ENCODE results near the gene TMEM208. TPM values are rescaled to one million over a fixed set of nuclear protein-coding genes. Genes with fewer than 3 reads are reported as not detected.

The TMEM208 gene
- total RNA-seq, 1 donor from 2014 or later: 12.5 TPM

DNA sequence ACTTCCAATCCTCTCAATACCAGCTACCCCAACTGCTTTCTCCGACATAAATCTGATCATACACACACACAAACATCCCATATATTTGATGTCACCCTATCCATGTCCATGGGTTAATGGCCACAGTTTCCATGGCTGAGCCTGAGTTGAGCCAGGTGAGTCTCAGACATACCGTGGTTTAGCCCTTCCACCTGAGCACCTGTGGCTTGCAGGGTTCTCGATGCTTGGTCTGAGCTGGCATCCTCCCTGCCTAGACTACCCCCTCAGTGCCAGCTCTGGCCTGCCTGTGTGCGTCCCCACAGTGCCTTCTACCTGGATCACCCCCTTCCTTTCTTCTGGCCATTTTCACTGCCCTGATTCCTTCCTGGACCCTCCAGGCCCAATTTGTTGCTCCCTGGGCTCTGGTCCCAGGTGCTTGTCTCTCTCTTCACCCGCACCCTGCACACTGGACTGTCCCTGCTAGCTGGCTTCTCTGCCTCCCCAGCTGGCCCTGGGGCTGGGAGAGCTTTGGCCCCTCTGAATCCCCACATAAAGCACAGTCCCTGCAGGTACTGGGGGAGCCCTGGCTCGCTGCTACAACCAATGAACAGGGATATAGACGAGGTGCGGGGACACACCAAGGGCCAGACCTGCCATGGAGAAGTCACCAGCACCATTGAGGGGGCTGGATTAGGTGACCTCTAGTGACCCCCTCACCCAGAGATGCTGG, 20.6 kb upstream of the TMEM208 start:
- no peak for ATAC-seq
- intact Hi-C loops (cut with DNase I): no loop called here

DNA sequence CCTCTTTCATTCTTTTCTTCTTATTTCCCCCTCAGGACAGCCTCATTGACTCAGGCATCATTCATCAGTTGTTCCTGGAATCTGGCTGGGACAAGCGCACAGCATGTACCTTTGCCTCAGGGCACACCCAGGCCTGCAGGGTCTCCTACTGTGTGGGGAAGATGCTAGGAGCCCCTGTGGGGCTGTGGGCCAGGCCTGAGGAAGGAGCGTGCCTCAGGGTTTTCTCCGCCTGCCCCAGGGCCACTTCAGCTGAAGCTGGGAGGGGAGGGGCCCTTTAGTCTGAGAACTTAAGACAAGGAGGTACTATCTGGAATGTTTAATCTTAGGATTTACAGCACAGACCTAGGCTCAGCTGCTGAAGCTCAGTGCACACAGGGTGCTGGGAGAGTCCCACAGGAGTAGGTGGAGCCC, 20.1 kb upstream of the TMEM208 start:
- intact Hi-C loops (cut with DNase I): no loop called here
- ATAC-seq (no peak), DNase-seq (ENCODE audit: missing footprints) (peak; percentile 40)

More for the DNA sequence above, 20.6 kb upstream of the TMEM208 start:
- DNase-seq (ENCODE audit: missing footprints): peak; percentile 47

DNA sequence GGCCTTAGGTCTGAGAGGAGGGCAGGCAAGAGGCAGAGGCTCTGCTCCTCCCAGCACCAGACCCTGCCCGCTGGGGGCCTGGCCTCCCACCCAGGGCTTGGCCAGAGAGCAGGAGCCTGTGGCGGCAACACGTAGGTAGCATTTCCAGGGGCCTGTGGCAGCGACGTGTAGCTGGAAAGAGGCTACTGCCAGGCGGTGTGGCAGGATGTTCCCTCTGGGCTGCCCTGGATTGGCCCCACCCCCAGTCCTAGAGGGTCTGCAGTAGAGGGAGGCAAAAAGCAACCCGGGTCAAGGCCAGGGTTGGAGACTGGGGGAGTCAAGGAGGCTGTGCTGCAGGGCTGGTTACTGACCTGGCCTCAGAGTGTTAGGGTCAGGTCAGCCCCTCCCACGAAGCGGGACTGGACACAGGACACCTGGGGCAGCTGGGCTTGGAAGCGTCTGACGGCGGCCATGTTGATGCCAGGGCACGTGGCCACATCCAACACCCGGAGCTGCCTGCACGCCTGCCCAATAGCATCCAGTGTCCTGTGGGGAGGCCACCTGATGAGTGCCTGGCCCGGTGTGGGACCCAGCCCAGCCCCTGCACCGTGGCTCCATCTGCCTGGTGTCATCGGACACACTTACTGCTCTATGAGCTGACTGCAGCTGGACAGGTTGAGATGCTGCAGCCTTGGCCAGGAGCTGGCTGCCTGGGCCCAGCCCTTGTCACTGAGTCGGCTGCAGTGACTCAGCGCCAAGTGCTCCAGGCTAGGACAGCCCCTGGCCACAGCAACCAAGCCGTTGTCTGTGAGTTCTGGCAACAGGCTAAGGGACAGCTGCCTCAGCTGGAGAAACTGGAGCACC, 19.5 kb upstream of the TMEM208 start:
- DNase-seq (ENCODE audit: missing footprints): peak; percentile 50
- intact Hi-C loops (cut with DNase I): no loop called here
- ATAC-seq: no peak

DNA sequence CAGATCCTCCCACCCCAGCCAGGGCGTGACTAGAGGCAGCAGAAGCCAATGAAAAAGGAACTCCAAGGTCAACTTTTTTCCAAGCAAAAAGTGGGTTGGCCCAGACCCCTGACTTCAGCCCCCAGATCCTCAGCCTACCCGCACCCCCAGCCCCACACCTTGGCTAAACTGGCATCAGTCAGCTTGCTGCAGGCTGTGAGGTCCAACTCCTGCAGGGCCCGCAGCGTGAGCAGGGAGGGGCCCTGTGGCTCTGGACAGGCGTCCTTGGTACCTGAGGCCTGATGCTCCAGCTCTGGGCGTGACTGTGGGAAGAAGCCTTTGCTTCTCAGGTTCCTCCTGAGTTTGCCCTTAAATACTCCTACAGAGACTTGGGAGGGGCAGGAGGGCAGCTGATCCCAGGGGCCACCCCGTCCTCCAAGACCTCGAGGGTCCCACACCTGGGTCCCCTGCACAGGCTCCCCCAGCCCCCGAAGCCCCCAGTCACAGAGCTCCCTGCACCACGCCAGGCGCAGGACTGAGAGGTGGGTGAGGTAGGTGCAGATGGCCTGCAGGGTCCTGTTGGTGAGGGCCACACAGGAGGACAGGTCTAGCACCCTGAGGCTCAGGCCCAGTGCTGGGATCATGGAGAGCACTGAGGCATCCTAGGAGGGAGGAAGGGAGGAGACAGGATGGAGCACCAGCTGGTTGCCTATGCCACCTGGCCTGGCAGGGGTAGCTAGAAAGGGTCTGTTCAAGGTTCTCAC, 18.6 kb upstream of the TMEM208 start:
- DNase-seq (ENCODE audit: missing footprints): no peak
- ATAC-seq: no peak

DNA sequence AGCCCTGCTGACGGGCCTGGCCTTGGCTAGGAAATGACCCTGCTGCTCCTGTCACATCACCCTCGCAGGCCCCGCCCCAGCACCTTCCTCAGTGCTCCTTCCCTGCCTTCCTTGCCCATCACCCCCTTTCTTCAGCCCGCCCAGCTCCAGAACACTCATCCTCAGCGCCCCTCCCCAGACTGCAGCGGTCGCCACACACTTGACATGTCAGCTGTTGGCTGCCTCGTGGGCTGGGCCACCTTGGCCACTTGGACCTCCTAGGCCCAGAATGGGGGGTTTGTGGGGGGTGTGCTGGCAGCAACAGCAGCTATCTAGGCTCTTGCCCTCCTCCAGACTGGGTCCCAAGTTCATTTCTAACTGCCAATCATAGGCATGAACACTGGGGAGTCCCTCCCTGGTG, 17.4 kb upstream of the TMEM208 start:
- DNase-seq (ENCODE audit: missing footprints) (no peak), ATAC-seq (no peak)
- intact Hi-C loops (cut with DNase I): no loop called here

More for the DNA sequence above, 18.6 kb upstream of the TMEM208 start:
- intact Hi-C loops (cut with DNase I): no loop called here

DNA sequence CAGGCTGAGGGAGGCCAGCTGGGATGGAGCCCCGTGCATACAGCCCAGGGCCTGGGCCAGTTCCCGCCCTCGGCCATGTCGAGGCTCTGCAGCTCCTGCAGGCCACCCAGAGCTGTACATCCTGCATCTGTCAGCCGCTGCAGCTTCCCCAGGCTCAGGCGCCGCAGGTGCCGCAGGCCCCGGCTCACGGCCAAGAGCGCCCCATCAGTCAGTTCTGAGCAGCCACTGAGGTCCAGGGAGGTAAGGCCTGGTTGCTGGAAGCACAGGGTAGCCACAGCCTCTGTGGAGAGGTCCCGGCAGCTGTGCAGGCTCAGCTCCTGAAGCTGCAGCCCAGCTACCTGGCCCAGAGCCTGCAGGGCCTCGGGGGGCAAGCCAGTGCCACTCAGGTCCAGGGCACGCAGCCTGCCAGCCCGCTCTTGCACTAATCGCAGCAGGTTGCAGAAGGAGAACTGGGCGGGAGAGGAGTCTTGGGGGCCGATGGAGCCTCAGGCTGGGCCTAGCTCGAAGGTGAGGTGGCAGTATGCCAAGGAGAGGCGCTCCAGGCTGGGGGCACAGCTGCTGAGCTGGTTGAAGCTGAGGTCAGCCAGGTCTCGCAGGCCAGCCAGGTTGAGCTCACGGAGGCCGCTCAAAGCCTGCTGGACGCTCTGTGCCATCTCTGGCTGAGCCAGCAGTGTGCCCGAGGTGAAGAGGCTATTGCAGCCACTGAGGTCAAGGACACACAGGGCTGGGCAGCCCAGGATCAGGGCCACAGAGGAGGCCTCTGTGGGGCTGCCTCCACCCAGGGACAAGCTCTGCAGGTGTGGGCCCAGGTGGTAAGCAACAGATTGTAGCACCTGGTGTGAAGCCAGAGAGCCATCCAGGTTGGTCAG, 16.6 kb upstream of the TMEM208 start:
- ATAC-seq: no peak
- intact Hi-C loops (cut with DNase I): no loop called here
- no peak for DNase-seq (ENCODE audit: missing footprints)

DNA sequence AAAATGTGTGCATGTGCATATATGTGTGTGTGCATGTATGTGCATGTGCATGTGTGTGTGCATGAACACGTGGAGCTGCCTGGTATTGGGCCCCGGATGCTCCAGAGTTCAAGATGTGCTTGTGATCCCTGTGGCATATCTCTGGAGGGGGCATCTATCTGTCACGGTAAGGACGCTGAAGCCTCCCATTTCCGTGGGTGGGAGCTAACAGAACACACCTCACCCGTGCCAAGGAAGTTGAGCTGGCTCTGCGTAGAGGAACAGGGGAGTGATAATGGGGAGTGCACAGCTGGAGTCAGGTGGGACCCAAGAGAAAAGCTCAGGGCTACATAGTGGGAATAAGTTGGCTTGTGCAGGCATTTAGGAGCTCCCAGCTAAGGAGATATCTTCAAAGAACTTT, 15.3 kb upstream of the TMEM208 start:
- intact Hi-C loops (cut with DNase I): no loop called here
- ATAC-seq (no peak), DNase-seq (ENCODE audit: missing footprints) (peak; percentile 6)

DNA sequence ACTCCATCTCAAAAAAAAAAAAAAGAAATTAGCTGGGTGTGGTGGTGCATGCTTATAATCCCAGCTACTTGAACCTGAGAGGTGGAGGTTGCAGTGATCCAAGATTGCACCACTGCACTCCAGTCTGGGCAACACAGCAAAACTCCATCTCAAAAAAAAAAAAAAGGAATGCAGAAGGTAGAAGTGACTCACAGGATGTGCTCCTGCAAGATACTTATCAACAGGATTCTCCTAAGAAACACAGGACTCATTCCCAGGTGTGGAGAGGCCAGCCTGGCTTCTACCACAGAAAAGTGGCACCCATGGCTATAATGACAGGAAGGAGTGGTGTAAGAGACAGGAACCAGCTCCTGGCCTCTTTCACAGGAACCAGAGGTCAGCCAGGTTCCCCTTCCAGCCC, 14.2 kb upstream of the TMEM208 start:
- no peak for ATAC-seq
- intact Hi-C loops (cut with DNase I): no loop called here
- peak; percentile 31 for DNase-seq (ENCODE audit: missing footprints)

DNA sequence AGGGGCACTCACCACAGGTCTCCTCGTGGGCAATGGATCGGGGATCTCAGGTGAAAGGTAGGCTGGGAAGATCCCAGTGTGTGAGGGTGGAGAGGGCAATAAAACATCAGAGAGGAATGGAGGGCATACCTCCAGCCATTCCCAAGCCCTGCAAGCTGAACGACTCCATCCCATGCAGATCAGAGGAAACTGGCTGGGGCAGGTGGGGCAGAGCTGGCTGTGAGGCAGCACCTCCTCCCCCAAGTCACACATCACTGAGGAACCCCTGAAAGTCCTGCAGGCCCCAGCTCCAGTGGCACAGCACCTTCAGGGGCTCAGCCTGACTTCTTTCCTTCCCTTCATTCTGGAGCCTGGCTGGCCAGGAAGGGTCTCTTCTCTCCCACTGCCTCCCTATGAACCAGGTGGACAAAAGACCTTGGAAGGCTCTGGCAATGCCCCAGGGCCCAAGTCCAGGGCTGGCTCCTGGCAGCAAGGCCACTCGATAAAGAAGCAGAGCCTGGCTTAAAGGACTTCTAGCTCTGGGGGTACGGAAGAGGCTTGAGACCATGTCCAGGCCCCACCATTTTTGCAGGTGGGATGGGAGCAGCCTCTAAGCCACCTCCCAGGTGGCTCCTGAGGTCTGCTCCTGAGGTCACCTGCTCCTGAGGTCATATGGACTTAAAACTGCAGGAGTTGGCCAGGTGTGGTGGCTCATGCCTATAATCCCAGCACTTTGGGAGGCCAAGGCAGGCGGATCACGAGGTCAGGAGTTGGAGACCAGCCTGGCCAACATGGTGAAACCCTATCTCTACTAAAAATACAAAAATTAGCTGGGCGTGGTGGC, 13.5 kb upstream of the TMEM208 start:
- ATAC-seq (no peak), DNase-seq (ENCODE audit: missing footprints) (peak; percentile 18)
- intact Hi-C loops (cut with DNase I): no loop called here

DNA sequence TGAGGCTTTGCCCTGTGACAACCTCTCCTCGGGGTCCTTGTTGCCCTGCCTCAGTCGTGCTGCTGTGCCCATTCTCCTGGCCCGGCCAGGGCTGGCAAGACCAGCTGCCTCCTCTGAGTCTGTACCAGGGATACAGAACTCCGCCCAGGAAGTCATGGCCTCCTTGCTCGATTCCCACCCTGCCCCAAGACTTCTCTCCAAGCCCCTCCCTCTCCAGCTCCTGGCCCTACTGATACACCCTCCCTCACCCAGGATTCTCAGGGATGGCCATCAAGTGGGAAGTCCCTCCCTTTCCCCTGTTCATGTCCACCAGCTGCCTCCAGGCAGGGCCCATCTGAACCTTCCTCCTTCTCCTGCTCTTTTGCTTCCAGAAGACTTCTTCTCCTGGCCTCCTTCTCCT, 11.2 kb upstream of the TMEM208 start:
- intact Hi-C loops (cut with DNase I): no loop called here
- peak; percentile 16 for DNase-seq (ENCODE audit: missing footprints)
- ATAC-seq: no peak

DNA sequence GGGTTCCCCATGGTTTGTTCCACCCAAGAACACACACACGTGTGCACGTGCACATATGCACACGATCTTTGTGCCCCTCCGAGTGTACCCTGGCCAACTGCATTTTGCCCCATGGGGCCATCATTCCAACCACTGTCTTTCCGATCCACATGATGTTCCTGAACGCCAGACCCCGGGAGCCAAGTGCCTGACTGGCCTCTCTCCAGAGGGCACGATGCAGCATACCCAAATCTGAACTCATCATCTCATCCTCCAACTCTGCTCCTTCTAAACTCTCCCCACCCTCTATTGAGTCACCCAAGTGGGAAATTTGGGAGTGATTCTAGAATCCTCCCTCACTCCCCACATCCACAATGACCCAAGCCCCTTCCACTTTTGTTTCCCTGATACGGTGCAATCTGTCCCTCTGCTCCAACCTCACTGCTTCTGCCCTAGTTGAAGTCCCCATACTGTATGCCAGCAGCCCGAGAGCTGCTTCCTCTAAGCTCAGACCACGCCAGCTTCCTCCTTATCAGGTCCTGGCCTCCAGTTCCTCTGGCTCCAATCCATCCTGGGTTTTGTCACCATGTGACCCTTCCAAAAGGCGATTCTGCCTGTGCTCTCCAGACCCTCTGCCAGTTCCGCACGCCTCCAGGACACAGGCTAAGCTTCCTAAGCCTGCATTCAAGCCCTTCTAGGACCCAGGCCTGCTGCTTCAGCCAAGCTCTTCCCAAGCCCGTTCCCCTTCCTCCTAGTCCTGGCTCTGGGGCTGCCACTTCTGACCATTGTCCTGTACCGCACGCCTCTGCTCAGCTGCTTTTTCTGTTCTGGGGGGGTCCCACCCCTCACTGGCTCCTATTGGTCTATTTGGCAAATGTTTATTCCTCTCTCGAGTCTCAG, 10.1 kb upstream of the TMEM208 start:
- intact Hi-C loops (cut with DNase I): no loop called here
- DNase-seq (ENCODE audit: missing footprints): peak; percentile 76
- peak; percentile 89 for ATAC-seq

DNA sequence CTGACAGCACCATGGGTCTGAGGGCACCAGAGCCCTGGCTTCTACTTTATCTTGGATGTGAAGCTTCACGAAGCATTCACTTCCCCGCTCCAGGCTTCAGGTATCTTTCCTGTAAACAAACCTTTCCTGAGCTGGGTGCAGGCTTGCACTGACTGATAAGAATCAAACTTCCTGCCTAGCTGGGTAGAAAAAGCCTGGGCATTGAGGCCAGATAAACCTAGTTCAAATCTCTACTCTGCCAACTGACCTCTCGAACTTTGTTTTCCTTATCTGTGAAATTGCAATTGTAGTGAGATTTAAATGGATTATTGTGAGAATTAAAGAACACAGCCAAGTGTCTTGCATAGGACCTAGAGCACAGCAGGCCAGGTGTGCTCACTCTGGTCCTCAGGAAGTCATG, 2.9 kb upstream of the TMEM208 start:
- ATAC-seq: no peak
- intact Hi-C loops (cut with DNase I): no loop called here
- peak; percentile 17 for DNase-seq (ENCODE audit: missing footprints)

DNA sequence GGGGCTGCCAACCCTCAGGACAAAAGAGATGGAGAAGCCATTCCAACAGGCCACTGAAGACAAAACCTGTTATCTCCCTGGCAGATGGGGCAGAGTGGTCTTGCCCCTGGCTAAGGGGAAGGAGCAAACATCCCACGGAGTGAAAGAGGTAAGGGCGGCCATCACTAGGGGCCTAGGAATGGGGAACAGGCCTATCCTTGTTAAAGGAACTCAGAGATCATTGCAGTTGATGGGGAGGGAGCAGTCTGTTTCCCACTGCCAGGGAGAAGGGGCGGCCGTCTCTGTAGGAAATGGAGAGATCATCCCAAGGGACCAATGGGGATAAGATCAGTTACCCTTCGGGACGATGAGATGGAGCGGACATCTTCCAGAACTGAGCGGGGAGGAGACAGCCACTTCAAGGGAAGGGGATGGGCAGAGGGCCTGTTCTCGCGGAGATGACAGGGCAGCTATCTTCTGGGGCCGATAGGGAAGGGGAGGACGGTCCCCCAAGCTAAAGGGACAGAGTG, 581 bp upstream of the TMEM208 start:
- no peak for DNase-seq (ENCODE audit: missing footprints)
- peak; percentile 3 for ATAC-seq
- intact Hi-C loops (cut with DNase I): no loop called here

DNA sequence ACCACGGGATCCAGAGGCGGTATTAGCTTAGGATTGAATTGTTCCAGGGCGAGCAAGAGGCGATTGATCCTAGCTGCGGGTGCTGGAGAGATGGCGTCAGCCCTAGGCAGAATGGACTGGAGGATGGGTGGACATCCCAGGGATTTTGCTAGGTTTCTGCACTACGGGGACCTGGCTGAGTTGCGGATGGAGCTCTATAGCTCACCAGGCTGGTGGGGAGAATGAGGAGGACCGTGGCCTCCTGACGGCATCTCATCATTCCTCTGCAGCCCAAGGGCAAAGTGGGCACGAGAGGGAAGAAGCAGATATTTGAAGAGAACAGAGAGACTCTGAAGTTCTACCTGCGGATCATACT, 614 bp downstream of the TMEM208 start:
- ATAC-seq: no peak
- DNase-seq (ENCODE audit: missing footprints): peak; percentile 51
- intact Hi-C loops (cut with DNase I): loop anchor here (1.0 kb wide), 2 partner anchors 17 to 35 kb away; partner anchors contain the start of gene E2F4

DNA sequence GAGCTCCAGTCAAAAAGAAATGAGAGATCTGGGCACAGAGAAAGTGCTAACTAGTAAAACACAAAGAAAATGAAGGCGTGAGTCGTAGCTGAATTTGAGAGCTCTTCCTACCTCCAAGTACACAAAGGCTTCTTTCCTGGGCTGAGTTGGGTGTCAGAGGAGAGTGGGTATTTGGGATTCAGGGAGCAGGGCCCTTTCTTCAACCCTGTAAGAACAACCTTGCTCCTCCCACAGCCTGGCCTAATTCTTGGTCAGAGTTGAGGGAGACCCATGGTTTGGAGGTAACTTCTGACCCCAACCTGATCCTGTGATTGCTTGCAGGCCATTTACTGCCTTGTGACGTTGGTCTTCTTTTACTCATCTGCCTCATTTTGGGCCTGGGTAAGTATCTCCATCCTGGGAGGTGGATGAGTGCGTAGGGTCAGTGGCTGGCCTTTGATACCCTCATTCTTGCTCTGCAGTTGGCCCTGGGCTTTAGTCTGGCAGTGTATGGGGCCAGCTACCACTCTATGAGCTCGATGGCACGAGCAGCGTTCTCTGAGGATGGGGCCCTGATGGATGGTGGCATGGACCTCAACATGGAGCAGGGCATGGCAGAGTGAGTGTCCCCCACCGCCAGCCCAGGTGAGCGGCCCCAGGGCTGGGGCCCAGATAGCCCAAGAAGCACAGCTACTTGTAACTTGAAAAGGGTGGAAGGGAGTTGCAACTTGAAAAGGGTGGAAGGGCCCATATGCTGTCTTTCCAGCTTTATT, 1.3 kb downstream of the TMEM208 start:
- ATAC-seq: no peak
- DNase-seq (ENCODE audit: missing footprints): peak; percentile 58
- intact Hi-C loops (cut with DNase I): no loop called here

DNA sequence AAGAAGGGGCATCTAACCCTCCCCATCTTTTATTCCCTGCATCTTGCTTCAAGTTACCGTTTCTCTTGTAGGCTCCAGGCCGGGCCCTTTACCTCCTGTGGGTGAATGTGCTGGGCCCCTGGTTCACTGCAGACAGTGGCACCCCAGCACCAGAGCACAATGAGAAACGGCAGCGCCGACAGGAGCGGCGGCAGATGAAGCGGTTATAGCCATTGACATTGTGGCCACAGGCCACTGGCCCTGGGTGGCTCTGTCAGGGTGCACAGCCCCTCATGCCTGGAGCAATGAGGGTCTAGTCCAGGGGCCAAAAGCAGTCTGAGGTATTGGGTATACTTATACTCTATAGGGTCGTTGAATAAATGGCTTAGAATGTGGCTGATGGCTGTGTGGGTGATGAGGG, 2.0 kb downstream of the TMEM208 start:
- intact Hi-C loops (cut with DNase I): no loop called here
- no peak for ATAC-seq

More for the DNA sequence above, 2.0 kb downstream of the TMEM208 start:
- DNase-seq (ENCODE audit: missing footprints): peak; percentile 21

Measured in Right ventricle myocardium inferior (tissue), 1 donor.